HG02763 (cell line): ENCODE measurements around the gene GPR143.
"Not testable (repeated sequence)": the region's sequence is repeated elsewhere in the genome, so short reads cannot be mapped to it uniquely, and the experiment has no call there.

Experiments
- ATAC-seq: cut with Tn5 transposase; IDR thresholded peaks from one replicate; pipeline ENCODE4 v1.9.1; 2021; ENCODE audit warnings: mild to moderate bottlenecking, moderate library complexity; ENCODE audit not compliant: unreplicated experiment

The GPR143 gene

GRCh38 chrX:9765737-9766097 is at the start of gene GPR143:
GPR143 (minus strand) TSS chrX:9765847; CDS start chrX:9765817, 30 bp downstream.
- ATAC-seq, result no peak

GRCh38 chrX:9811086-9811485 is 45.4 kb upstream of the GPR143 start:
- ATAC-seq, result not testable (repeated sequence)

GRCh38 chrX:9809876-9810275 is 44.2 kb upstream of the GPR143 start:
- ATAC-seq, result not testable (repeated sequence)

- no peak for ATAC-seq
Observed at GRCh38 chrX:9807355-9808182, 41.9 kb upstream of the GPR143 start.

- no peak for ATAC-seq
Observed at GRCh38 chrX:9805956-9806355, 40.3 kb upstream of the GPR143 start.

GRCh38 chrX:9804444-9804843 is 38.8 kb upstream of the GPR143 start:
- ATAC-seq, result no peak

- ATAC-seq, result no peak
Observed at GRCh38 chrX:9802737-9803136, 37.1 kb upstream of the GPR143 start.

GRCh38 chrX:9797384-9798360 is 32.0 kb upstream of the GPR143 start:
- no peak for ATAC-seq

GRCh38 chrX:9794495-9794894 is 28.8 kb upstream of the GPR143 start:
- no peak for ATAC-seq

GRCh38 chrX:9790866-9791265 is 25.2 kb upstream of the GPR143 start:
- no peak for ATAC-seq

GRCh38 chrX:9789555-9789954 is 23.9 kb upstream of the GPR143 start:
- no peak for ATAC-seq

GRCh38 chrX:9788911-9789310 is 23.3 kb upstream of the GPR143 start:
- ATAC-seq, result no peak

GRCh38 chrX:9786798-9787635 is 21.4 kb upstream of the GPR143 start:
- no peak for ATAC-seq

GRCh38 chrX:9785944-9786797 is 20.5 kb upstream of the GPR143 start, which contains the start of gene SHROOM2:
SHROOM2 (plus strand) TSS chrX:9786429; CDS start chrX:9786546, 117 bp downstream.
- ATAC-seq, result no peak

GRCh38 chrX:9785254-9785943 is 19.8 kb upstream of the GPR143 start:
- ATAC-seq, result no peak

- ATAC-seq, result no peak
Observed at GRCh38 chrX:9784332-9784731, 18.7 kb upstream of the GPR143 start.

GRCh38 chrX:9781941-9782340 is 16.3 kb upstream of the GPR143 start:
- no peak for ATAC-seq

GRCh38 chrX:9775930-9776329 is 10.3 kb upstream of the GPR143 start:
- no peak for ATAC-seq

- ATAC-seq, result no peak
Observed at GRCh38 chrX:9772943-9773342, 7.3 kb upstream of the GPR143 start.
